Mammary epithelial cell (primary cell): ENCODE results near the gene CD300A.

Experiments used
- EZH2 ChIP-seq: IDR thresholded peaks from 2 replicates; pipeline ENCODE4 v1.6.1; 2012; ENCODE audit warnings: low read length, inconsistent platforms, borderline replicate concordance
- TF ChIP-seq, protein P1 (sequence below), 2 donors: IDR thresholded peaks in 1 of 2; conservative IDR thresholded peaks in 1 of 2; 2 replicates each; pipeline ENCODE4 v1.5.1; 2011 to 2012; ENCODE audit warnings: inconsistent platforms in 2 of 2, low read length in 2 of 2, mild to moderate bottlenecking in 2 of 2, control low read depth in 1 of 2, low read depth in 1 of 2; ENCODE audit not compliant: insufficient read depth in 1 of 2; ENCODE audit errors: extremely low read depth in 1 of 2

DNA sequence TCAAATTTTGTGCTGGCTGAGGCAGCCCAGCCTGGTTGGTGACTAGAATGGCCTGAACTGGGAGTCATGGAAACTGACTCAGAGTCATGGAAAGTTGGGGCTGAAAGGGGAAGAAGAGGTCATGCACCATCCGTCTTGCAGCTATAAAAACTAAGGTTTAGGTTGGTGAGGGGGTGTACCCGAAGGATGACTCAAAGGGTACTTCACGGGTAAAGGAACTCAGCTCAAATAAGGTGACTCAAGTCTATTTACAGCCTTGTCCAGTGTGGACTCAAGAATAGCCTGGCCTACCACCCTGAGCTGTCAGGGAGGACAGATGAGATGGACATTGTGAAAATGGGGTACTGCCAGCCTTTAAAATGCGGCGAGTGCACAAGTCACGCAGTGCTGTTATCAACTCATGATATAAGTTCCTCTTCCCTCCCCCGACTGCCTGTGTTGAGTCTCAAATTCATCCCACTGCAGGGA is 46.2 kb downstream of the CD300A start:
- TF ChIP-seq, protein P1, sequence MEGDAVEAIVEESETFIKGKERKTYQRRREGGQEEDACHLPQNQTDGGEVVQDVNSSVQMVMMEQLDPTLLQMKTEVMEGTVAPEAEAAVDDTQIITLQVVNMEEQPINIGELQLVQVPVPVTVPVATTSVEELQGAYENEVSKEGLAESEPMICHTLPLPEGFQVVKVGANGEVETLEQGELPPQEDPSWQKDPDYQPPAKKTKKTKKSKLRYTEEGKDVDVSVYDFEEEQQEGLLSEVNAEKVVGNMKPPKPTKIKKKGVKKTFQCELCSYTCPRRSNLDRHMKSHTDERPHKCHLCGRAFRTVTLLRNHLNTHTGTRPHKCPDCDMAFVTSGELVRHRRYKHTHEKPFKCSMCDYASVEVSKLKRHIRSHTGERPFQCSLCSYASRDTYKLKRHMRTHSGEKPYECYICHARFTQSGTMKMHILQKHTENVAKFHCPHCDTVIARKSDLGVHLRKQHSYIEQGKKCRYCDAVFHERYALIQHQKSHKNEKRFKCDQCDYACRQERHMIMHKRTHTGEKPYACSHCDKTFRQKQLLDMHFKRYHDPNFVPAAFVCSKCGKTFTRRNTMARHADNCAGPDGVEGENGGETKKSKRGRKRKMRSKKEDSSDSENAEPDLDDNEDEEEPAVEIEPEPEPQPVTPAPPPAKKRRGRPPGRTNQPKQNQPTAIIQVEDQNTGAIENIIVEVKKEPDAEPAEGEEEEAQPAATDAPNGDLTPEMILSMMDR (conservative IDR thresholded peaks at IDR 0.05 in 1 of 2, IDR thresholded peaks at IDR 0.05 in 1 of 2; ENCODE audit: extremely low read depth in 1 of 2, insufficient read depth in 1 of 2, low read depth in 1 of 2, low read length in 2 of 2) = no peak
- TF ChIP-seq EZH2 = no peak
